ENCODE data around the gene FRMD1.

FRMD1 gene

DNA sequence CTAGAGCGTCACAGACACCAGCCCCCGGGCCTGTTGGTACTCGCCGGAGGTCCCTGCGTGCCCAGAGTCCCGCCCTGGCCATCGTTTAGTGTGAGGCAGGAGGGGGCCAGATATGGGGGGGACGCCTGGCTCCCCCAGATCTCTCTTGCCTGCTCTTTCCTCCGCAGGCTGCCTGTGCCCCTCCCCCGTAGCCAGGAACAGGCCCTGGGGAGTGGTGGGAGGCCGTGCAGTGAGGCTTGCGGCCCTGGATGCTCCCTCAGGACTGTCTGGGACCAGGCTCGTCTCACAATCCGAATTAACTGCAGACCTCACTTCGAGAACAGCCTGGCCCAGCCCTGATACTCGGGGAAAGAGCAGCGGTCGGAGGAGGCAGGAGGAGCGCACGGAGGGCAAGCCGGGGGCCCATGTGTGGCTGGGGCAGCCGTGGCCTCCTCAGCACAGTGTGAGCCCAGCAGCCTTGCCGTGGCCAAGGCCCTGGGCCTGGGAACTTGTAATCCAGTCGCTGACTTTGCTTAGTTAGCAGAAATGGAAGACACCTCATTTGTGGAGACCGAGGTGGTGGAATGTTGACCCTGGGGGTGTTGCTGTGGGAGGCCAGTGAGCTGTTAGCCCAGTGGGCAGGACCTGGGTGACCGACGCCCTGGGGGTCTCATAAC lies 28.7 kb downstream of the FRMD1 start:
- ATAC-seq: no peak
- Mint-ChIP-seq H3K9me3 (no peaks in the 10 kb centered on the region), H3K4me1 (no peaks in the 10 kb centered on the region), H3K27me3 (no peaks in the 10 kb centered on the region), H3K4me3 (no peak overlapping the region), H3K36me3 (no peaks in the 10 kb centered on the region), H3K27ac (no peak overlapping the region)

- H3K27ac Mint-ChIP-seq: no peak overlapping the region
- H3K36me3 Mint-ChIP-seq: no peaks in the 10 kb centered on the region
- ATAC-seq: no peak
- H3K4me3 Mint-ChIP-seq: no peak overlapping the region
- H3K9me3 Mint-ChIP-seq: no peaks in the 10 kb centered on the region
- no peaks in the 10 kb centered on the region for H3K27me3 Mint-ChIP-seq
- H3K4me1 Mint-ChIP-seq: no peaks in the 10 kb centered on the region
These were observed 29.2 kb downstream of the FRMD1 start for GRCh38 chr6:168049706-168050224.

DNA sequence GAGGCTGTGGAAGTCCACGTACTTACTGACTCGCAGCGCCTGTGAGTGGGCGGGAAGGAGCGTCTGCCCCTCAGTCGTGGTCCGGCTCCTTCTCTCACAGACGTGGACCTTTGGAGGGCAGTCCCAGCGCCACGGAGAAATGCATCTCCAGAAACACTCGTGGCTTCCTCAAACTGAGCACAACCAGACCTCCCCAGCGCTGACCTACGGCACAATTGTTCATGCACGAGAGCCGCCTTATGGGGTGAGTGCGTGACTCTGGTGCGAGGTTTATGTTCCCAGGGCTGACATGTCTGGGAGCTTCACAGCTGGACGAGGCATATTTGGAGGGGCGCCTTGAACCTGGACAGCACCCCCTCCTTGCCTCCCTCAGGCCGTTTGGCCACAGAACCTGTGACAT lies 29.7 kb downstream of the FRMD1 start:
- Mint-ChIP-seq H3K27me3 (no peaks in the 10 kb centered on the region), H3K27ac (no peak overlapping the region), H3K36me3 (no peaks in the 10 kb centered on the region), H3K4me1 (no peaks in the 10 kb centered on the region), H3K9me3 (no peaks in the 10 kb centered on the region), H3K4me3 (no peak overlapping the region)
- no peak for ATAC-seq

GRCh38 chr6:168048724-168049025 lies 30.3 kb downstream of the FRMD1 start:
- H3K27ac Mint-ChIP-seq: no peak overlapping the region
- H3K9me3 Mint-ChIP-seq: no peaks in the 10 kb centered on the region
- no peaks in the 10 kb centered on the region for H3K27me3 Mint-ChIP-seq
- H3K4me3 Mint-ChIP-seq: no peak overlapping the region
- ATAC-seq: no peak
- H3K4me1 Mint-ChIP-seq: no peaks in the 10 kb centered on the region
- no peaks in the 10 kb centered on the region for H3K36me3 Mint-ChIP-seq

GRCh38 chr6:168047841-168048723 lies 30.9 kb downstream of the FRMD1 start:
- no peaks in the 10 kb centered on the region for H3K36me3 Mint-ChIP-seq
- H3K4me1 Mint-ChIP-seq: no peaks in the 10 kb centered on the region
- ATAC-seq: no peak
- no peak overlapping the region for H3K27ac Mint-ChIP-seq
- H3K9me3 Mint-ChIP-seq: no peaks in the 10 kb centered on the region
- no peak overlapping the region for H3K4me3 Mint-ChIP-seq
- no peaks in the 10 kb centered on the region for H3K27me3 Mint-ChIP-seq

DNA sequence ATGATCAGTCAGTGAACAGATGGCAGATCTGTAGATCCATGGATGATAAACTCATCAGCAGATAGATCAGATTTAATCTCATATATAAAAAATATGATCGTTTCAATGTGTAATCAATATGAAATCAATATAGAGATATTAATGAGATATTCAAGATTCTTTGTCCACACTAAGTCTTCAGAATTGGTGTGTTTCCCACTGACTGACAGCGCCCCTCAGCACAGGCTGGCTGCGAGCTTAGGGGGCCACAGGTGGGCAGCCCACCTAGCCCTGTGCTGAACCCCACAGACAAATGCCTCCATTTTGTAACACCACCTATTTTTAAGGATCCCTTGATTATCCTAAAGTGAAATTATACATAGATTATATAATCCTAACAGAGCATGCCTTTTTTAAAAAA lies 32.3 kb downstream of the FRMD1 start:
- H3K4me3 Mint-ChIP-seq: no peak overlapping the region
- H3K4me1 Mint-ChIP-seq: no peaks in the 10 kb centered on the region
- H3K36me3 Mint-ChIP-seq: no peaks in the 10 kb centered on the region
- no peaks in the 10 kb centered on the region for H3K9me3 Mint-ChIP-seq
- no peak for ATAC-seq
- no peak overlapping the region for H3K27ac Mint-ChIP-seq
- H3K27me3 Mint-ChIP-seq: no peaks in the 10 kb centered on the region

DNA sequence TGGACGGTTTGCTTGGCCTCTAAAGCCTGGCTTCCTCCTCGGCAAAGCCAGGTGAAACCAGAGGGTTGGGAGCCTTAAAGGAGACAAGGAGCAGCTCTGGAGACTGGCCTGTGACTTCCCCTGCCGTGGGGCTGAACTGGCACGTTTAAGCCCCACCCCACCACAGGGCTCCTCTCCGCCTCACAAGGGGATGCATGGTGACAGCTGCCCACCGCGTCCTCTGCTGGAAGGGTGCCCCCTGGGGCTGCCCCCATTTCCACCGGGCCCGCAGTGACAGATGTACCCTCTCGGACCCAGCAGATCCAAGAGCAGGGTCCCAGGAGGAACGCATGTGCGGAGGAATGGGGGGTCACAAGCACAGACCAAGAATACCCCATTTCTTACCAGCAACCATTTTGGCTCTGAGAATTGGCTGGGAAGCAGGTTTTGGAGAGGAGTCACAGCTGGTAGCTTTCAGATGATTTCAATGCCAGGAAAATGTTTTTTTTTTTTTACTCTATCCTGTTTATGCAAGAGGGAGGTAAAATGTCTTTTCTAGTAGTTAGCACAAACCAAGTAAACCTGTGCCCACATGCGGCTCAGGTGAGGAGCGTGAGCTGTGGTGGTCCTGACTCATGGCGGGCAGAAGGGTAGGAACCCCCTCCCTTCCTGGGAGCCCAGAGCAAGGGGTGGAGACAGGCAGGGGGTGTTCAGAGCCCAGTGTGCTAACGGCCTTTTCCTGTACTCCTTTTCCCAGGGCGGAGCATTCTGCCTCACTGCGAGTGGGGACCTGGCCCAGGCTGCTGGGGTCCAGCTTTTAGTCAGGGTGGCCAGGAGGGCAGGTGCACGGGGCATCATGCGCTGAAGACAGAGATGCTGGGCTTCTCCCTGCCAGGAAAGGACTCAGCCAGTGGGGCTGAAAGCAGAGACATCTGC lies 33.0 kb downstream of the FRMD1 start:
- Mint-ChIP-seq H3K36me3 (no peaks in the 10 kb centered on the region), H3K9me3 (peaks cover 3% of the 10 kb centered on the region), H3K4me1 (no peaks in the 10 kb centered on the region), H3K4me3 (no peak overlapping the region), H3K27ac (no peak overlapping the region), H3K27me3 (no peaks in the 10 kb centered on the region)
- ATAC-seq: no peak

GRCh38 chr6:168045141-168045691 lies 33.8 kb downstream of the FRMD1 start:
- no peak overlapping the region for H3K4me3 Mint-ChIP-seq
- no peak for ATAC-seq
- H3K36me3 Mint-ChIP-seq: peaks cover 4% of the 10 kb centered on the region
- H3K27me3 Mint-ChIP-seq: no peaks in the 10 kb centered on the region
- H3K4me1 Mint-ChIP-seq: no peaks in the 10 kb centered on the region
- H3K27ac Mint-ChIP-seq: no peak overlapping the region
- peaks cover 7% of the 10 kb centered on the region for H3K9me3 Mint-ChIP-seq

- H3K36me3 Mint-ChIP-seq: peaks cover 6% of the 10 kb centered on the region
- H3K27ac Mint-ChIP-seq: no peak overlapping the region
- H3K9me3 Mint-ChIP-seq: peaks cover 10% of the 10 kb centered on the region
- H3K4me3 Mint-ChIP-seq: no peak overlapping the region
- H3K4me1 Mint-ChIP-seq: no peaks in the 10 kb centered on the region
- no peak for ATAC-seq
- no peaks in the 10 kb centered on the region for H3K27me3 Mint-ChIP-seq
These were observed 34.4 kb downstream of the FRMD1 start for GRCh38 chr6:168044521-168045130.

DNA sequence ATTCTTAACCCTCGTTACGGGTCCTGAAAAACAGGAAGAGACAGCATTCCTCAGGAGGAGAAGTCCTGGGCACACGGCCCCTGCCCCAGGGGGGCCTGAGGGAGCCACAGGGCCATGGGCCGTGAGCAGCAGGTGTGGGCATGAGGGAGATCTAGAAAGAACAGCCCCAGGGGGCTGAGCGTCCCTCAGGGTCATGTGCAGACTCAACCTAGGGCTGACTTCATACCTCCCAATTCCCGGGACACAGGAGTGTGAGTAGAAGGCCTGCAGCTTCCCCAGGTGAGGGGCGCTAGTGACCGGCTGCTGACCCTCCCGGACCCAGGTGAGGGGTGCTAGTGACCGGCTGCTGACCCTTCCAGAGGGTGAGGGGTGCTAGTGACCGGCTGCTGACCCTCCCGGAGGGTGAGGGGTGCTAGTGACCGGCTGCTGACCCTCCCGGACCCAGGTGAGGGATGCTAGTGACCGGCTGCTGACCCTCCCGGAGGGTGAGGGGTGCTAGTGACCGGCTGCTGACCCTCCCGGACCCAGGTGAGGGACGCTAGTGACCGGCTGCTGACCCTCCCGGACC lies 35.1 kb downstream of the FRMD1 start:
- Mint-ChIP-seq H3K4me3 (no peak overlapping the region), H3K27me3 (no peaks in the 10 kb centered on the region), H3K27ac (no peak overlapping the region), H3K9me3 (peaks cover 10% of the 10 kb centered on the region), H3K36me3 (peaks cover 6% of the 10 kb centered on the region), H3K4me1 (no peaks in the 10 kb centered on the region)
- ATAC-seq: no peak

GRCh38 chr6:168043193-168043847 lies 35.7 kb downstream of the FRMD1 start:
- Mint-ChIP-seq H3K4me1 (no peaks in the 10 kb centered on the region), H3K27me3 (no peaks in the 10 kb centered on the region), H3K9me3 (peaks cover 10% of the 10 kb centered on the region), H3K4me3 (no peak overlapping the region), H3K27ac (no peak overlapping the region), H3K36me3 (peaks cover 6% of the 10 kb centered on the region)
- no peak for ATAC-seq

- Mint-ChIP-seq H3K4me3 (no peak overlapping the region), H3K27me3 (no peaks in the 10 kb centered on the region), H3K36me3 (peaks cover 6% of the 10 kb centered on the region), H3K9me3 (peaks cover 10% of the 10 kb centered on the region), H3K27ac (no peak overlapping the region), H3K4me1 (no peaks in the 10 kb centered on the region)
- ATAC-seq: no peak
These were observed 36.4 kb downstream of the FRMD1 start for GRCh38 chr6:168042426-168043192.

DNA sequence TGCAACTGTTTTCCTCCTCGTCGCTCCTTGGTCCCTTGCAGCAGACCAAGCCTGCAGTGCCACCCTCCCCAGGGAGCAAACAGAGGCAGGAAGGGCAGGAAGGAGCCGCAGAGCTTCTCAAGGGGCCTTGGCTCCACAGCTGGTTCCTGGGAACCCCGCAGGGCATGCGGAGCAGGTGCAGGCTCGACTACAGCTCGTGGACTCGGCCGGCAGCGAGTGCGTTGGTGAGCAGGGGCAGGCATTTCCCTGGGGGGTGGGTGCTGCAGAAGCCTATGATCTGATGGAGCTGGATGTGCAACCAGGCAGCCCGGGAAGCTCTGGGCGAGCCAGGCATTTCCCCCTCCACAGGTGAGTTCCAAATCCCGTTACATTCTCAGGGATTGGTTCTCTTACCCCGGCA lies 37.1 kb downstream of the FRMD1 start:
- H3K9me3 Mint-ChIP-seq: peaks cover 13% of the 10 kb centered on the region
- H3K36me3 Mint-ChIP-seq: peaks cover 6% of the 10 kb centered on the region
- H3K27me3 Mint-ChIP-seq: no peaks in the 10 kb centered on the region
- no peak overlapping the region for H3K4me3 Mint-ChIP-seq
- H3K27ac Mint-ChIP-seq: no peak overlapping the region
- no peaks in the 10 kb centered on the region for H3K4me1 Mint-ChIP-seq
- no peak for ATAC-seq

Measured in stimulated activated memory B cell treated with anti-CD40 and anti-IgM and Interleukin-4, amounts not matched to agents 10 μg/mL and 1 μg/mL and 100 μg/mL, for 72 hours (primary cell).